Stimulated activated CD4-positive, alpha-beta T cell treated with anti-CD3 and anti-CD28 coated beads, TNF-alpha, amount 100 ng/mL, for 48 hours (primary cell): ENCODE results near the gene HLA-DPB1.
"Not testable (repeated sequence)": the region's sequence is repeated elsewhere in the genome, so short reads cannot be mapped to it uniquely, and the experiment has no call there.

Experiments used
- DNase-seq, 3 donors: peaks; one replicate each; pipeline ENCODE4 v3.0.0-alpha.2; 2020; ENCODE audit warnings: low read depth in 3 of 3

HLA-DPB1 gene

DNA sequence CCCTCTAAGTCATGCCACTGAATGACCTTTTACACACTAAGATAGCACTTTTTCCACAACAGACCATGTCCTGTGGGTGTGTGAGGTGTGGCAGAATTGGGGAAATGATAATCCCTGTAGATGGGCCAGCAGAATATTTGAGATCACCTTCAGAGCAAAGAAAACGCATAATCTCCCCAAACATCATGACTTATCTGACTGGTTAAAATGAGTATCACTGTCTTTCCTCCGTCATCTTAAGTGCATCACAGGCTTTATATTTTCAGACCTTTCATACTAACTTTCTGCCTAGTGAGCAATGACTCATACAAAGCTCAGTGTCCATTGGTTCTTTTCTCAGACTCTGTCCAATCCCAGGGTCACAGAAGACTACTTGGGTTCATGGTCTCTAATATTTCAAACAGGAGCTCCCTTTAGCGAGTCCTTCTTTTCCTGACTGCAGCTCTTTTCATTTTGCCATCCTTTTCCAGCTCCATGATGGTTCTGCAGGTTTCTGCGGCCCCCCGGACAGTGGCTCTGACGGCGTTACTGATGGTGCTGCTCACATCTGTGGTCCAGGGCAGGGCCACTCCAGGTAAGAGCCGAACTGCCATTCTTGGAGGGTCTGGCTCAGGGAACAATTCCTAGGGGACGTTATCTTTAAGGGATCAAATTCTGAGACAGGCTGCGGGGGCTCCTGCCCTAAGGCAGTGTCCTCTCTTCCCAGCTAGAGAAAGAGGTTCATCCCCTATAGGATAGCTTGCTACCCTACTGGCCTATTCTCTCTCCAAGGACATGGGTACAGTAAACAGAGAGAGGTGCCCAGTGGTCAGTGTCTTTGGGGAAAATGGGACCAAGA, at the start of gene HLA-DPB1:
HLA-DPB1 (plus strand) TSS at position 423 of the 838 bp plus-strand sequence; CDS start at position 475, 52 bp downstream.
- no peak for DNase-seq

DNA sequence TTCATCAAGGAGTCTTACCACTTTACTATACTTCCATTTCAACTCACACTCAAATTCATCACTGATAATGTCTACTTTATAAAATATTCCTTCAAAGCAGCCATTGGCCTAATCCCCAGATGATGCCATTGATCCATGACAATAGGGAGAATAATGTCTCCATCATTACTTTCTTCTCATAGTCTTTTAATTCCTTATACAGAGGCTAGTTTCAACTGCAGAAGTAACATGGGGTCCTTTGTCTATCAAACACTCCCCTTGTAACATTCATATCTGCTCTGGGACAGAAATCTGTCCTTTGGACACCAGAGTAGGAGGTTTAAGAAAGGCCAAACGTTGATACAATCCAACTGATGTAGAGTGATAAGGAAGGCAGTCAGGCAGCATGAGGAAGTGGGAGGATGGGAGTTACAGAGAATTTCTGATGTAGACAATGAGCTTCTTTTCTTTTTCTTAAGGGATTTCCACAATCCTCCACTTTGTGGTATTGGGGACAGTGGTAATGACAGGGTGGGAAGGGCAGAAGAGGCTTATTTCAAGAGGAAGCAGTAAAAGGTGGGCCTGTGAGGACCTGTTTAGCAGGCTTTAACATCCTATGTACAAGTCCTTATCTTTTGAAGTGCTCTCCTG, 47.5 kb upstream of the HLA-DPB1 start:
- no peak for DNase-seq

DNA sequence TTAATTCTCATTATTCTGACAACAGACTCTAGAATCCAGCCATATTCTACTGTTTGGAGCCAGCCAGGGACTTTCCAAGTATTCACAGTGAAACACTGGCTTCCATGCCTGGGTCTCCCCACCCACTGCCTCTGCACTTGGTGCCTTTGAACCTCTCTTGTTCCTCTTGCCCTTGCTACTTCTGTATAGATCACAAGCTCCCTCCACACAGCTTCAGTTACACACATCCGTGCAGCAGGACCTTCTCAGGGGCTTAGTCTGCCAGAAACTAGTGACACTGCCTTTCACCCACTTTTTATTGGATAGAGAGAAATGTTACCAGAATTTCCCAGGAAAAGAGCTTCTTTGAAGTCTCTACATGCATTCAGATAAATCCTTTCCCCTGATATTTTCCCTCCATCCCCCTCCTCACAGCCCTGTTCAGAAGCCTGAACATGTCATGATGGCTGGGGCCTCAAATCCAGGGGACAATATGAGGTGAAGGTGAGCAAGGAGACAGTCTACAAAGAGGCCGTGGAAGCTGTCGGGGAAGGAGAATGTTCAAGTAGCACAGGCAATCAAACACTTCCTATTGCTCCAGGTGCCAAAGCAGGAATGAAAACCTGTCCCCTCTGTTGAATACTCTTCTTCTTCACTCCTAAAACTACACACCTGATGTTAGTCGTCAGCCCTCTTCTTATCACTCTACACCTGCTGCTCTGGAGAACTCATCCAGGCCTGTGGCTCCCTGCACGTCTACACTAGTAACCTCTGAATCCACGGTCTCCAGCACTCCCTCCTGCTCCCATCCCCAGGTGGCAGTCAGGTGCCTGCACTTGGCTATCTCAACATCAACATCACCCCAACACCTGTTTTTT, 46.2 kb upstream of the HLA-DPB1 start:
- DNase-seq, result no peak

DNA sequence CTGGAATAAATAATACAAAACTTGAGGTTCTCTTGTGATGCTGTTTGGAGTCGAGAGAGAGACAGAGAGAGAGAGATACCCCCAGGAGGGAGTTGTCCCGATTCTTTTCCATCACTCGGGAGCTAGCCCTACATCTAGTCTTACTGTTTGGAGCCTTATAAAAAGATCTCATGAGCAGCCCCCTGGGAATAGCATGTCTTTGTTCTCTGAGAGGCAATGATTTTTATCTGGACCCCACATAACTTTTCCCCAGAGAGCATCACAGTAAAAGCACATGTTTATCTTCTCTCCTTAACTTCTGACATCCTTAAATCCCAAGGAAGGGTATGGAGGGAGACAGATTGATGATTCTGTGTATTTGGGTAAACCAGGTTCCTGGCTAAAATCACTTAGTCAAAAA, 45.5 kb upstream of the HLA-DPB1 start:
- DNase-seq, result no peak

DNA sequence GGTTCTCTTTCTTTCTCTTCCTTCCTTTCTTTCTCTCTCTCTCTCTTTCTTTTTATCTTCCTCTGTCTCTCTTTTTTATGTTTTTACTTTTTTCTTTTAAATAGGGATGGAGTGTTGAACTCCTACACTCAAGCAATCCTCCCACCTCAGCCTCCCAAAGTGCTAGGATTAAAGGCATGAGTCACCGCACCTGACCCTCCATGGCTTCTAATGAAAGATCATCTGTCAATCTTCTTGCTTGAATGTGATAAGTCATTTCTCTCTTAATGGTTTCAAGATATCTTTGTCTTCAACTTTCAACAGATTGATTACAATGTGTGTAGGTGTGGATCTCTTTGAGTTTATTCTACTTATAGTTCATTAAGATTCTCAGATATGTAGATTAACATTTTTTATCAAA, 41.2 kb upstream of the HLA-DPB1 start:
- DNase-seq, result no peak

DNA sequence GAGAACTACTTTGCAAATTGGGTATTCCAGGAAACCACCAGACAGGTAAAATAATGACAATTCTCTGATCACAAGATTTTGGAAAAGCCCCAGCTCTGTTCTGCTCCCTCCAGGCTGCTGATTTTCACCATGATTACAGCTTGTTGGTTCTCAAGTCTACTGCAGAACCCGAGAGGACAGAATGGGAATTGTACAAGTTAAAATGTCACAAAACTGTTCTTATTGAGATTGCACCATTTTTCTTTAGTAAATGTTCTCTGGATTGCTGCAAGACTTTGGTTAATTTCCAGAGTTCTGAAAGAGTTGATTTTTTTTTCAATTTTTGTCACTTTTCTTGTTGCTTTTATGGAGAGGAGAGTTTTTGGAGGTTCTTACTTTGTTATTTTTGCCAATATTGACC, 39.3 kb upstream of the HLA-DPB1 start:
- no peak for DNase-seq

DNA sequence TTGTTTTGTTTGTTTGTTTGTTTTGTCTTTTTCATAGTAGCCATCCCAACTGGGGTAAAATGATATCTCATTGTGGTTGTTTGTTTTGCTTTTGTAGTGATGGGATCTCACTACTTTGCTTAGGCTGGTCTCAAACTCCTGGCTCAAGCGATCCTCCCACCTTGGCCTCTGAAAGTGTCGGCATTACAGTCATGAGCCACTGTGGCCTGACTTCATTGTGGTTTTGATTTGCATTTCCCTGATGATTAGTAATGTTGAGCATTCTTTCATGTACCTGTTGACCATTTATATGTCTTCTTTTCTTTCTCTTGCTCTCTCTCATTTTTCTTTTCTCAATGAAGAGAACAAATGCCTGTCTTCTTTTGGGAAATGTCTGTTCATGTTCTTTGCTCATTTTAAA, 35.6 kb upstream of the HLA-DPB1 start:
- no peak for DNase-seq

DNA sequence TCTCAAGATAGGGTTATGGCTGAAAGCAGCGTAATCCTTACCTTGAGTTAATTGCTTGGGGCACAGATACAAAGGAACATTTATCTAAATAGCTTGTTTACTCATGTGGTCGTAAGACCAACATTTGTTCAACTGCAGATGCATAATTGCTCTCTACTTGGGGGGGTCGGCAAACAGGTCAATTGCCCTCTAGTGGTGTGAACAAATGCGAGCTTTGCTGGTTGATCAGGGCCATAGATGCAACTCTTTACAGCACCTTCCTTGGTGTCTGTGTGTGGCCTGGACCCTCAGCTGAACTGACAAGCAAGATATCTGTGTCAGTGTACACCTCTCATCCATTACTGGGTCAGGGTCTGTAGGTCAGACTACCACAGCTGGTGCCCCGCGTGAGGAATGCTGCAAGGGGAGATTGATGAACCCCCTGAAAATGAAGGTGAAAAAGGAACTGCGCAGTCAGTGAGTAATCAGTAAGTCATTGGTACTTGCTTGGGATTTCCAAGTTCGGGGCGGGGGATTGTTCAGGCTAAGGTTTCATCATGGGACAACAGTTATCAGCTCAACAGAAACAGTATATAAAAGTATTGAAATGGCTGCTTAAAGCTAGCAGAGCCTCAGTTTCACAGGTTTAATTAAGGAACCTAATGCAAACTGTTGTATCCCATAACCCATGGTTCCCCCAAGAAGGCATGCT, 26.3 kb upstream of the HLA-DPB1 start:
- no peak for DNase-seq

DNA sequence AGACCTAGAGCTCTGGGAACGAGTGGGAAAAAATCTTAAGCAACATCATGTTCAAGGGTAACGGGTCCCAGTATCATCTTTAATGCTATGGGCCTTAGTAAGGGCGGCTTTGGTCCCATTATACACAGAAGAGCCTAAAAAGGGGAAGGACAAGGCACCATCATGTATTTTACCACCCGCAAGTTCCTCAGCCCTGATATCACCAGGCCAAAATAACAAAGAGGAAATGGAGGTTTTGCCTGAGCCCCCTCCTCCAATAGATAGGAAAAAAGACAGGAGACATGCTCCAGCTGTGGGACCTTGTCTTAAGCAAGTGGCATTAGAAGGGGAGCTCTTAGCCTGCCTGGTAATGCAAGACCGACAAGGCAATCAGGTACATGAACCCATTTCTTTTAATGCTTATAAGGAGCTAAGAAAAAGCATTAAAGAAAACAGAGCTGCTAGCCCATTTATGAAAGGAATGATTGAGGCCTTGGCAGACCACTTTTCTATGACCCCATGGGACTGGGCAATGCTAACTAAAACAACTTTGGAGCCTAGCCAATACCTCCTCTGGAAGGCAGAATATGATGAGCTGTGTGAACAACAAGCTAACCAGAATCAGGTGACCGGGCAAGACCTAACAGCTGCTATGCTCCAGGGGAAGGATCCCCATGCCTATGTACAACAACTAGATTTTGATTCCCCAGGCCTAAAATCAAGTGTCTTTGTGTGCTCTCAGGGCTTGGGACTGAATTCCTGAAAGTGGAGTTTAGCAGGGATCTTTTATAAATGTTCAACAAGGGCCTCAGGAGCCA, 25.6 kb upstream of the HLA-DPB1 start:
- DNase-seq, result no peak

DNA sequence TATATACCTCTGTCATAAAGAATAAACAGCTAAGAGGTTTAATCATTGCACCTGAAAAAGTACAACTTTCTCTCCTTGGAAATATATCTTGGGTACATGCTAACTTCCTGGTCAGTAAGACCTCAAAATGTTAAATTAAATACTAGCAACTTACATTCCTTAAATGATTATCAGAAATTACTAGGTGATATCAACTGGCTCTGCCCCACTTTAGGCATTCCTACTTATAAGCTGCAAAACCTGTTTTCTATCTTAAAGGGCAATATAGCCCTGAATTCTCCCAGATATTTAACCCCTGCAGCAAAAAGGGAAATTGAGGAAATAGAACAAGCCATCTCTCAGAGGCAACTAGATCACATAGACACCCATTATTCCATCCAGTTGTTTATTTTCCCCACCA, 23.2 kb upstream of the HLA-DPB1 start:
- DNase-seq, result no peak

DNA sequence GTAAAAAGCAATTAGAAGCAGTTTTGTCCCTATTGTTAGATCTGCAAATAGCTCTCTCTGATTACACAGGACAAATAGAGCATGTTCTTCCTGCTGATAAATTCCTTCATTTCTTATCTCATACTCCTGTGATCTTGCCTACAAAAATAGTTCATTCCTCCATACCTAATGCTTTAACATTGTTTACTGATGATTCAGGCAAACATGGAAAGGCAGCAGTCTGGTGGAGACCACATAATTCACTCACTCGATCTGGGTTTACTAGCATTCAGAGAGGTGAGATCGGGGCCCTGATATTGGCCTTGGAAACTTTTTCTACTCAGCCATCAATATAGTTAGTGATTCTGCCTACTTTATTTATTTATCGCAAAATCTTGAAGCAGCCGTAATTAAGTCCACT, 22.6 kb upstream of the HLA-DPB1 start:
- DNase-seq, result no peak

DNA sequence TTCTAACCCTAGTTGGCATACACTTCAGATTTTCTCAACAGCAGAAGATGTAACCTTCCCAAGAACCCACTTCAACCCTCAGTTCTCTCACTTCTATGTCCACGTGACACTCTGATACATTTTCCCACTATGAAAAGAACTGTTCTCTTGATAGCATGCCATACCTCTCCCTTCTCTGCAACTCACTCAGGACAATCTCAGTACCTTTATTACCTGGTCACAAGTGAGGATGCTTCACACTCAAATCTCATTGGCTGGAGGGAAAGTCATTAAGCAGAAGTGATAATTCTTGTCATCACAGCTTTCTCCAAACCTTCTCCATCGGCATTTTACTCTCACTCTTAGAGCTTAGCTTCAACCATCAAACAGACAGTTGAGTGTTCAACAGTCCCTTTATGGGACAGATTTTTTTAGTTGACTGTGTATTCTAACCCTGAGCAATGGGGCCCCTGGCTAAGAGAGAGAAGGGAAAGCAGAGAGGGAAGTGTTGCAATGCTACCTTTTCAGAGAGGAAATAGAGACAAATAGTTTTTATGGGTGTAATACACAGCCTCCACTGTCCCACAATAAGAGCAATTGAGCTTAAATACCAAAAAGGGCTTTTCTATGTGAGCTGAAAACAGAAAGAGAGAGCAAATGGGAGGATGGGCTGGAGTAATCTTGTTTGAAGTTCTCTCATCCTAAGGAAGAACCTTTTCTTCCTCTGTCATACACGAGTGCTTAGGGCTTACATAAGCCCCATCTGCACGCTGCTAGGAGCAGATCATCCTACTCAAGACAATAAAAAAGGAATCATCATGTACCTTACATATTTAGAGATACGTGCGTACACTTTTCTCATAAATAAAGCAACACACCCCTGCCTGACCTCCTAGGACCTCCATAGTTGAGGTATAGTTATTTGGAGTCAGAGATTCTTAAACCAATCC, 18.3 kb upstream of the HLA-DPB1 start:
- no peak for DNase-seq

DNA sequence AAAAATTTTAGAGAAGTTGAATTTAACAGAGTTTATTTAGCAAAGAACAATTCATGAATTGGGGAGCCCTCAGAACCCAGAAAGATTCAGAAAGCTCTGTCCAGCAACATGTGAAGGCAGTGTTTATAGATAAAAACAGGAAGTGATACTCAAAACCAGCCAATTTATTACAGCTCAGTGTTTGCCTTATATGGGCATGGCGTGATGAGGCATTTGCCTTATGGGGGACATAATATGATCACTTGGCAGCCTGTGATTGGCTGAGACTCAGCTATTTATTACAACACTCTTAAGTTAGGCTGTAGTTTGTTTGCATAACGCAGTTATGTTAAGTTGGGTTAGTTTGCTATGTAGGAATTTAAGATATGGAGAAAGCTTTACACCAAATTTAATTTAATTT, 13.8 kb upstream of the HLA-DPB1 start:
- DNase-seq, result no peak

DNA sequence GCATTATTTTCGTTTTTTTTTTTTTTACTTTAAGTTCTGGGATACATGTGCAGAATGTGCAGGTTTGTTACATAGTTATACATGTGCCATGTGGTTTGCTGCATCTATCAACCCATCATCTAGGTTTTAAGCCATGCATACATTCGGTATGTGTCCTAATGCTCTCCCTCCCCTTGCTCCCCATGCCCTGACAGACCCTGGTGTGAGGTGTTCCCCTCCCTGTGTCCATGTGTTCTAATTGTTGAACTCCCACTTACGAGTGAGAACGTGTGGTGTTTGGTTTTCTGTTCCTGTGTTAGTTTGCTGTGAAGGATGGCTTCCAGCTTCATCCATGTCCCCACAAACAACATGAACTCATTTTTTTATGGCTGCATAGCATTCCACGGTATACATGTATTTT, 12.4 kb upstream of the HLA-DPB1 start:
- DNase-seq, result not testable (repeated sequence)

DNA sequence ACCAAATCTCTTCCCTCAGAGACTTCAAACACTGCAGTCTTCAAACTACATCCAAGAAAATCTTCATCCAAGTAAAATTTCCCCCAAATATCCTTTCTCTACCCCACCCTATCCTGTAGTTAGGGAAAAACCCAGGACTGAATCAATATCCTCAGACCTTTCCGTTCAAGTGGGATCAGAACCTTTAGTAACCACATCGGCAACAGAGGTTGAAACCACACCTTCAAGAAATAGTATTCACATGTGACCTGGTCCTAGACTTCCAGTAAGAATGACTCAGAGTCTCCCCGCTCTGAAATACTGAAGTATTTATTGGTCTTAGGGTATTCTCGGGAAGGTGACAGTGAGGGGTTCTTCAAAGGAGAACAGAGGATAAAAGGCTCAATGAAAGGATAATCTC, 11.1 kb upstream of the HLA-DPB1 start:
- no peak for DNase-seq

DNA sequence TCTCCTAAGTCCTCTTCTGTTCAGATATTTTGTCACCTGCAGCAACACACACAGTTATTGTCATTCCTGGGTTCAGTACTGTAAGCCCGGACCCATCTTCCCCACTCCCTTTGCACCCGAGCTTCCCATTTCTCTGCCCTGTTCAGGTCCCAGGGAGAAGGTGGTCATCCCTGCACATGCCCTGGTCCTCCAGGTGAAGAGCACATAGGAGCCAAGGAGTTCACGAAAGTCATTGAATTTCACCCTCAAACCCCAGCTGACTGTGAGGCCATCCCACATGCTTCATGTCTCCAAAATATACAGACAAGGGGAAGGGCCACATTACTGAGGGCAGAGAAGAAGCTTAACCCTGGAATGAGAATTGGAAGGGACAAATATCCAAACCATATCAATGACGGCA, 10.5 kb upstream of the HLA-DPB1 start:
- DNase-seq, result no peak

DNA sequence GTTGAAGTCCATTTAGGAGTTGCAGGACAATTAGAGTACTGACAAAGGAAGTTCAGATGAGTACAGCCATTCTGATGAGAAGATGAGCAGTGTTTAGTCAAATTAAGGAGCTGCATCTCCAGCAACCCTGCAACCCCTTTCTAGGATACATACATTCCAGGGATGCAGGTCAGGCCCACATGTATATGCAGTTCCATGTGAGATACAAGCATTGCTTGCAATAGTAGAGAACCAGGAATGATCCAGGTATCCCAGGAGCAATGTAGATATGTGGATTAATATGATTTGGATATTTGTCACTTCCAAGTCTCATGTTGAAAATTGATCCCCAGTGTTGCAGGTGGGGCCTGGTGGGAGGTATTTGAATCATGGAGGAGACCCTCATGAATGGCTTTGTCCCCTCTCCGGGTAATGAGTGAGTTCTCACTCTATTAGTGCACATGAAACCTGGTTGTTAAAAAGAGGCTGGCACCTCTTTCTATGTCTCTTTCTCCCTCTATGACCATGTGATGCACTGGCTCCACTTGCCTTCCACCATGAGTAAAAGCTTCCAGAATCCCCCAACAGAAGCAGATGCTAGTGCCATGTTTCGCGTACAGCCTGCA, 8.8 kb upstream of the HLA-DPB1 start:
- no peak for DNase-seq

DNA sequence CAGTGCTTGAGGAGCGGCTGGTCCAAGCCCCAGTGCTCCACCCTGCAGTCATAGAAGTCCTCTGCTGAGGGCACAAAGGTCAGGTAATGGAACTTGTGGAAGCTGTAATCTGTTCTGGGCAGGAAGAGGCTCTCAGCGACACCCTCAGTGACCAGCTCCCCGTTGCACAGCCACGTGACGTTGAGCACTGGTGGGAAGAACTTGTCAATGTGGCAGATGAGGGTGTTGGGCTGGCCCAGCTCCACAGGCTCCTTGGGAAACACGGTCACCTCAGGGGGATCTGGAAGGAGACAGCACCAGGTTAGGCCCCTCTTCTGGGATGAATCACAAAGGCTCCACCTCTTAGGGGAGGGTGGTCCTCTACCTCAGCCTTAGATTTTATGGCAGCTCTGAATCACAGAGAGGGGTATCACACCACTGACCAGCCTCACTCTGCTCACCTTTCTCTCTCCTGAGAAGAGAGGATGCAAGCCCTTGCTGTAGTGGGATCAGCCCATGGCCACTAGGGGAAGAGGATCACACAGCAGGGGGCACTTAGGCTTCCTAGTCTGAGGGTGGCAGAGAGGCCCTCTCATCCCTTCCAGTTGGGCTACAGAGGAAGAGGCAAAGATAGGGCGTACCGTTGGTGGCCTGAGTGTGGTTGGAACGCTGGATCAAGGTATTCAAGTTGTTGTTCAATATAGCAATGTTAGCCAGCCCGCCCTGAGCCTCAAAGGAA, 6.6 kb upstream of the HLA-DPB1 start:
- DNase-seq, result no peak

DNA sequence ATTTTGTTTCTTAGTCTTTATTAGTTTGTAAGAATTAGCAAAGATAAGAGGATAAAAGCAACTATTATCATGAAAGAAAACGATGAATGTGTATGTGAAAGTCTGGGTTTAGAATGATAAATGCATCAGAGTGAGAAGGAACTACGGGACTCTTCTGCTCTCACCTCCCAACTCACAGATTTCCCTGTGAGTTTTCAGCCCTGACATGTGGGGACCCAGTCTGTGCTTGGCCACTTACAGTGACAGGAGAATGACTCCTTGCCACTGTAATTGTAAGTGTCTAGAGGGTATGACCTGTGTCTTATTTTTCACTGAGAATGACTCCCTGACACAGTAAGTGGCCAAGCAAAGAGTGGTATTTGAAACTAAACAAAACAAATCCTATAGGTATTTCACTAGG, 4.9 kb upstream of the HLA-DPB1 start:
- no peak for DNase-seq
